HepG2 (cell line): ENCODE data around the gene OPN3. TPM values are rescaled to one million over a fixed set of nuclear protein-coding genes. Genes with fewer than 3 reads are reported as not detected.

ENCODE experiments used
- CBX5 ChIP-seq: sonication (generic); formaldehyde crosslinking; IDR thresholded peaks from 2 replicates; pipeline ENCODE4 v1.4.0; 2020; ENCODE audit warnings: missing genetic modification reagents, borderline replicate concordance
- DMAP1 ChIP-seq: IDR thresholded peaks from 2 replicates; pipeline ENCODE4 v1.6.1; 2016
- DPF2 ChIP-seq: sonication (generic); formaldehyde crosslinking; IDR thresholded peaks from 2 replicates; pipeline ENCODE4 v1.4.0; 2020; ENCODE audit warnings: mild to moderate bottlenecking, low read depth, missing genetic modification reagents, borderline replicate concordance
- GABPB1 ChIP-seq: IDR thresholded peaks from 2 replicates; pipeline ENCODE4 v1.6.1; 2016; ENCODE audit warnings: mild to moderate bottlenecking, missing genetic modification reagents, moderate library complexity, missing compliant biosample characterization
- HMG20A ChIP-seq: IDR thresholded peaks from 2 replicates; pipeline ENCODE4 v1.6.1; 2016; ENCODE audit warnings: borderline replicate concordance
- IKZF4 ChIP-seq: sonication (generic); formaldehyde crosslinking; IDR thresholded peaks from 2 replicates; pipeline ENCODE4 v1.5.1; 2020; ENCODE audit warnings: borderline replicate concordance, mild to moderate bottlenecking, low read depth, missing genetic modification reagents; ENCODE audit errors: not compliant biosample characterization
- JARID2 ChIP-seq: sonication (generic); formaldehyde crosslinking; IDR thresholded peaks from 2 replicates; pipeline ENCODE4 v1.8.1; 2023; ENCODE audit warnings: missing genetic modification reagents, inconsistent platforms; ENCODE audit not compliant: insufficient replicate concordance
- KAT8 ChIP-seq: IDR thresholded peaks from 2 replicates; pipeline ENCODE4 v1.6.1; 2016; ENCODE audit warnings: missing genetic modification reagents, missing compliant biosample characterization
- NBN ChIP-seq: fragments of 450-650 bp; conservative IDR thresholded peaks from 2 replicates; pipeline ENCODE4 v1.6.1; 2017
- NR2F2 ChIP-seq: IDR thresholded peaks from 2 replicates; pipeline ENCODE4 v1.6.1; 2012; ENCODE audit warnings: low read depth, inconsistent platforms, borderline replicate concordance
- PHF5A ChIP-seq: IDR thresholded peaks from one replicate; pipeline ENCODE4 v1.6.1; 2018; ENCODE audit warnings: low read depth, missing genetic modification reagents; ENCODE audit not compliant: unreplicated experiment
- PITX1 ChIP-seq: sonication (generic); formaldehyde crosslinking; IDR thresholded peaks from 2 replicates; pipeline ENCODE4 v1.5.1; 2020; ENCODE audit warnings: mild to moderate bottlenecking, missing genetic modification reagents
- RNF2 ChIP-seq: fragments of 450-650 bp; conservative IDR thresholded peaks from 2 replicates; pipeline ENCODE4 v1.6.1; 2016; ENCODE audit warnings: low read depth
- XBP1 ChIP-seq: sonication (generic); formaldehyde crosslinking; IDR thresholded peaks from 2 replicates; pipeline ENCODE4 v1.5.0; 2020; ENCODE audit warnings: missing genetic modification reagents
- YY1 ChIP-seq: IDR thresholded peaks from 2 replicates; pipeline ENCODE4 v1.6.1; 2011; ENCODE audit warnings: low read length, low read depth, moderate library complexity, mild to moderate bottlenecking; ENCODE audit not compliant: insufficient read depth, insufficient replicate concordance
- ZNF33B ChIP-seq: sonication (generic); formaldehyde crosslinking; IDR thresholded peaks from 2 replicates; pipeline ENCODE4 v1.5.1; 2020; ENCODE audit warnings: mild to moderate bottlenecking, missing genetic modification reagents
- ZNF34 ChIP-seq: sonication (generic); formaldehyde crosslinking; IDR thresholded peaks from 2 replicates; pipeline ENCODE4 v1.4.0; 2020; ENCODE audit warnings: mild to moderate bottlenecking, missing genetic modification reagents, borderline replicate concordance
- ZNF432 ChIP-seq: sonication (generic); formaldehyde crosslinking; IDR thresholded peaks from 2 replicates; pipeline ENCODE4 v1.5.0; 2020; ENCODE audit warnings: missing genetic modification reagents, mild to moderate bottlenecking, borderline replicate concordance
- ZNF567 ChIP-seq: sonication (generic); formaldehyde crosslinking; IDR thresholded peaks from 2 replicates; pipeline ENCODE4 v1.8.1; 2023; ENCODE audit warnings: mild to moderate bottlenecking, missing genetic modification reagents, borderline replicate concordance
- ZNF570 ChIP-seq: sonication (generic); formaldehyde crosslinking; IDR thresholded peaks from 2 replicates; pipeline ENCODE4 v1.4.0; 2020; ENCODE audit warnings: mild to moderate bottlenecking, missing genetic modification reagents, borderline replicate concordance
- ZNF614 ChIP-seq: IDR thresholded peaks from 2 replicates; pipeline ENCODE4 v1.6.1; 2018; ENCODE audit warnings: missing biosample characterization, missing genetic modification reagents, inconsistent platforms, borderline replicate concordance
- ZNF619 ChIP-seq: sonication (generic); formaldehyde crosslinking; IDR thresholded peaks from 2 replicates; pipeline ENCODE4 v1.4.0; 2020; ENCODE audit warnings: mild to moderate bottlenecking, missing genetic modification reagents
- polyA plus RNA-seq, 8 experiments: library from polyadenylated mRNA; depleted of rRNA in 3 of 8; stranded (reverse) in 7 of 8; unstranded in 1 of 8; fragments of >200 nt; fragmentation: Illumina TruSeq in 4 of 8; extraction: Trizol in 4 of 8; gene quantifications; 2 replicates each; pipeline versions ENCODE4 v1.2.1 to v1.2.3, GENCODE V29; 2011 to 2016; ENCODE audit warnings: low read depth in 4 of 8, missing spikeins in 1 of 8, mixed read lengths in 1 of 8; ENCODE audit not compliant: insufficient read depth in 1 of 8
- total RNA-seq, 5 experiments: library from RNA; depleted of rRNA; stranded (reverse); fragments of >200 nt; fragmentation: Illumina TruSeq; extraction: Trizol; gene quantifications; 2 replicates each; pipeline ENCODE4 v1.2.3, GENCODE V29; 2016; ENCODE audit warnings: low read depth in 1 of 5
- TF ChIP-seq, protein P1 (sequence below): sonication (generic); formaldehyde crosslinking; IDR thresholded peaks from 2 replicates; pipeline ENCODE4; 2020; ENCODE audit warnings: missing genetic modification reagents, mild to moderate bottlenecking, borderline replicate concordance
- TF ChIP-seq, protein P2 (sequence below): sonication (generic); formaldehyde crosslinking; IDR thresholded peaks from 2 replicates; pipeline ENCODE4 v1.5.0; 2020; ENCODE audit warnings: missing genetic modification reagents, mild to moderate bottlenecking, borderline replicate concordance
- TF ChIP-seq, protein P3 (sequence below): sonication (generic); formaldehyde crosslinking; IDR thresholded peaks from 2 replicates; pipeline ENCODE4 v1.8.1; 2022; ENCODE audit warnings: mild to moderate bottlenecking, missing genetic modification reagents
- TF ChIP-seq, protein P4 (sequence below): sonication (generic); formaldehyde crosslinking; IDR thresholded peaks from 2 replicates; pipeline ENCODE4 v1.4.0; 2020; ENCODE audit warnings: missing genetic modification reagents

Gene OPN3
- total and polyA plus RNA-seq, 2 of the 13 experiments (the other 11 are each of a cell fraction or from before 2014, with no cell fraction given): 17.4 to 23.0 TPM

DNA sequence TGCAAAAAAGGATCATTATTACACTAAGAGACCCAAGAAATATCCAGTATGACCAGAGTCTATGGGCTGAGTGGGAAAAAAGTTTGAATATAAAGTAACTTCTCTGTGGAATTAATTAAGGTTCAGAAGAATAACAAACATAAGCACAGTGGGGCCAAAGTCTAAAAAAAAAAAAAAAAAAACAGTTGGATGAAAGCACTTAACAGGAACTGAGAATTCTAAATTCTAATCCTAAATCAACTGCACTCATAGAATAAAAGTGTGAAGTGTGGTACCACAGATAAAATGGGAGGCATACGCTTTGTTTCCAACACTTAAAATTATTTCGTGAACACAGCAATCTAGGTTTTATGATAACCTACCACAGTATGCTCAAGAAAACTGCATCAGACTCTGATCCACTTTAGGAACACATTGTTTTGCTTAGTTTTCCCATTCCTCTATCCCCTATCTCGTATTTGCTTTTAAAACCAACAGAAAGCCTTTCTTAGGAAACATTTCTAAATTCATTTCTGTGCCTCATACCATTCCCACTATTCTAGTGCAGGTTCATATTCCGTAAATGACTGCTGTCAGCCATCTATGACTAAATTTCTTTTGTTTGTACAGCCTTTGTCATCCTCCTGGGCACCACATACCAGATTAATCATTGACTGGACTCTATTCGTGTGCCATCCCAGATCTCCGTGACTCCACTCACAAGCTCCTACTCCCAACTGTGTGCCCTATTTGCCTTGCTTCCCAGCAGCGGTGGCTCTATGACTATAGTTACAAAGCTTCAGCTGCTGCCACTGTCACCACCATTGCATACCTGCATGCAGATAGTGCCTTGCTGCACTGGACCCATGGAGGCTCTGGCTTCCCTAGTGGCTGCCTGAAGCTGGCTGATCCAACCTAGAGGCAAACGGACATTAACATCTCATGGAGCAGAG is 24.9 kb downstream of the OPN3 start (continued):
- TF ChIP-seq, protein P1, sequence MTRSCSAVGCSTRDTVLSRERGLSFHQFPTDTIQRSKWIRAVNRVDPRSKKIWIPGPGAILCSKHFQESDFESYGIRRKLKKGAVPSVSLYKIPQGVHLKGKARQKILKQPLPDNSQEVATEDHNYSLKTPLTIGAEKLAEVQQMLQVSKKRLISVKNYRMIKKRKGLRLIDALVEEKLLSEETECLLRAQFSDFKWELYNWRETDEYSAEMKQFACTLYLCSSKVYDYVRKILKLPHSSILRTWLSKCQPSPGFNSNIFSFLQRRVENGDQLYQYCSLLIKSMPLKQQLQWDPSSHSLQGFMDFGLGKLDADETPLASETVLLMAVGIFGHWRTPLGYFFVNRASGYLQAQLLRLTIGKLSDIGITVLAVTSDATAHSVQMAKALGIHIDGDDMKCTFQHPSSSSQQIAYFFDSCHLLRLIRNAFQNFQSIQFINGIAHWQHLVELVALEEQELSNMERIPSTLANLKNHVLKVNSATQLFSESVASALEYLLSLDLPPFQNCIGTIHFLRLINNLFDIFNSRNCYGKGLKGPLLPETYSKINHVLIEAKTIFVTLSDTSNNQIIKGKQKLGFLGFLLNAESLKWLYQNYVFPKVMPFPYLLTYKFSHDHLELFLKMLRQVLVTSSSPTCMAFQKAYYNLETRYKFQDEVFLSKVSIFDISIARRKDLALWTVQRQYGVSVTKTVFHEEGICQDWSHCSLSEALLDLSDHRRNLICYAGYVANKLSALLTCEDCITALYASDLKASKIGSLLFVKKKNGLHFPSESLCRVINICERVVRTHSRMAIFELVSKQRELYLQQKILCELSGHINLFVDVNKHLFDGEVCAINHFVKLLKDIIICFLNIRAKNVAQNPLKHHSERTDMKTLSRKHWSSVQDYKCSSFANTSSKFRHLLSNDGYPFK (CRISPR knock-in tag): no peak
- TF ChIP-seq HMG20A (CRISPR knock-in tag): no peak; the same call in 1 of the 2 replicates
- TF ChIP-seq DPF2: 0 out of 2 replicates have a peak, but pooled peaks have one; percentile 29
- TF ChIP-seq JARID2 (CRISPR knock-in tag): no peak
- no peak for TF ChIP-seq YY1
- TF ChIP-seq, protein P2, sequence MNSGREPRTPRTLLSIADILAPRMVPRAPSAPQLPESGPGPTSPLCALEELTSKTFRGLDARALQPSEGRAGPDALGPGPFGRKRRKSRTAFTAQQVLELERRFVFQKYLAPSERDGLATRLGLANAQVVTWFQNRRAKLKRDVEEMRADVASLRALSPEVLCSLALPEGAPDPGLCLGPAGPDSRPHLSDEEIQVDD (CRISPR knock-in tag): no peak
- TF ChIP-seq, protein P3, sequence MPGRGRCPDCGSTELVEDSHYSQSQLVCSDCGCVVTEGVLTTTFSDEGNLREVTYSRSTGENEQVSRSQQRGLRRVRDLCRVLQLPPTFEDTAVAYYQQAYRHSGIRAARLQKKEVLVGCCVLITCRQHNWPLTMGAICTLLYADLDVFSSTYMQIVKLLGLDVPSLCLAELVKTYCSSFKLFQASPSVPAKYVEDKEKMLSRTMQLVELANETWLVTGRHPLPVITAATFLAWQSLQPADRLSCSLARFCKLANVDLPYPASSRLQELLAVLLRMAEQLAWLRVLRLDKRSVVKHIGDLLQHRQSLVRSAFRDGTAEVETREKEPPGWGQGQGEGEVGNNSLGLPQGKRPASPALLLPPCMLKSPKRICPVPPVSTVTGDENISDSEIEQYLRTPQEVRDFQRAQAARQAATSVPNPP (CRISPR knock-in tag): no peak
- TF ChIP-seq ZNF33B (CRISPR knock-in tag): no peak
- no peak for TF ChIP-seq ZNF567 (CRISPR knock-in tag)
- no peak for TF ChIP-seq PHF5A (CRISPR knock-in tag)
- no peak for TF ChIP-seq ZNF432
- no peak for TF ChIP-seq IKZF4 (CRISPR knock-in tag)
- TF ChIP-seq, protein P4, sequence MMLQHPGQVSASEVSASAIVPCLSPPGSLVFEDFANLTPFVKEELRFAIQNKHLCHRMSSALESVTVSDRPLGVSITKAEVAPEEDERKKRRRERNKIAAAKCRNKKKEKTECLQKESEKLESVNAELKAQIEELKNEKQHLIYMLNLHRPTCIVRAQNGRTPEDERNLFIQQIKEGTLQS (CRISPR knock-in tag): no peak
- no peak for TF ChIP-seq ZNF570 (CRISPR knock-in tag)
- TF ChIP-seq ZNF34 (CRISPR knock-in tag): no peak
- TF ChIP-seq DMAP1: no peak
- no peak for TF ChIP-seq NBN
- no peak for TF ChIP-seq NR2F2
- TF ChIP-seq GABPB1: no peak
- no peak for TF ChIP-seq ZNF619
- TF ChIP-seq RNF2: no peak
- no peak for TF ChIP-seq XBP1
- no peak for TF ChIP-seq KAT8
- TF ChIP-seq PITX1 (CRISPR knock-in tag): no peak
- peak; percentile 41; the same call in 1 of the 2 replicates for TF ChIP-seq ZNF614 (CRISPR knock-in tag)
- TF ChIP-seq CBX5: no peak
